Tibial nerve (tissue), 4 donors: ENCODE data around the gene ARHGEF17. TPM values are rescaled to one million over a fixed set of nuclear protein-coding genes. Genes with fewer than 3 reads are reported as not detected.
A peak's percentile ranks its signal among the peaks of the same experiment; 100 is the strongest.

ENCODE experiments used
- DNase-seq, 2 donors: peaks; one replicate each; pipeline ENCODE4 v3.0.0-alpha.2; 2019; ENCODE audit warnings: low spot score in 2 of 2
- H3K27ac ChIP-seq, 4 donors: fragments of 200-600 bp; sonication (generic) in 3 of 4; one replicate each; pipeline ENCODE4 v1.5.1; 2017 to 2019; ENCODE audit warnings: mild to moderate bottlenecking in 1 of 4
- H3K27me3 ChIP-seq, 2 donors: fragments of 200-600 bp; sonication (generic) in 1 of 2; one replicate each; pipeline versions ENCODE4 v1.5.1 to v1.6.0; 2017 to 2019
- H3K36me3 ChIP-seq, 3 donors: fragments of 200-600 bp; sonication (generic); one replicate each; pipeline ENCODE4 v1.5.1; 2018 to 2019
- H3K4me1 ChIP-seq, 4 donors: fragments of 200-600 bp; sonication (generic) in 3 of 4; one replicate each; pipeline ENCODE4 v1.5.1; 2017 to 2019
- H3K4me3 ChIP-seq, 4 donors: fragments of 200-600 bp; sonication (generic) in 3 of 4; one replicate each; pipeline ENCODE4 v1.5.1; 2017 to 2019; ENCODE audit warnings: mild to moderate bottlenecking in 1 of 4, moderate library complexity in 1 of 4
- H3K9me3 ChIP-seq, 4 donors: fragments of 200-600 bp; sonication (generic) in 3 of 4; one replicate each; pipeline ENCODE4 v1.5.1; 2017 to 2019
- EP300 ChIP-seq, 2 donors: sonication (generic); formaldehyde crosslinking; IDR thresholded peaks; one replicate each; pipeline ENCODE4 v1.6.1; 2017; ENCODE audit warnings: antibody characterized with exemption in 2 of 2, mild to moderate bottlenecking in 1 of 2
- POLR2A ChIP-seq, 2 donors: fragments of 450-650 bp; IDR thresholded peaks; one replicate each; pipeline ENCODE4 v1.6.1; 2017; ENCODE audit warnings: antibody characterized with exemption in 2 of 2, mild to moderate bottlenecking in 2 of 2, moderate library complexity in 2 of 2
- WGBS, 2 donors: methylation state at CpG; one replicate each; pipeline ENCODE4 v1.1.5; 2018; 5-methylcytosine and 5-hydroxymethylcytosine counted together
- total RNA-seq, 4 donors: library from RNA; depleted of rRNA; stranded (reverse); fragments of >200 nt; gene quantifications; one replicate each; pipeline ENCODE4 v1.1.0, GENCODE V29; 2016
- TF ChIP-seq, protein P1 (sequence below), 5 experiments: fragments of 200-600 bp in 3 of 5; fragments of 450-650 bp in 2 of 5; sonication (generic) in 3 of 5; IDR thresholded peaks; one replicate each; pipeline ENCODE4 v1.5.1; 2016 to 2019; ENCODE audit warnings: antibody characterized with exemption in 5 of 5, mild to moderate bottlenecking in 3 of 5, moderate library complexity in 2 of 5

The ARHGEF17 gene
- total RNA-seq, 4 donors from 2014 or later: 102 to 135 (median 112) TPM

DNA sequence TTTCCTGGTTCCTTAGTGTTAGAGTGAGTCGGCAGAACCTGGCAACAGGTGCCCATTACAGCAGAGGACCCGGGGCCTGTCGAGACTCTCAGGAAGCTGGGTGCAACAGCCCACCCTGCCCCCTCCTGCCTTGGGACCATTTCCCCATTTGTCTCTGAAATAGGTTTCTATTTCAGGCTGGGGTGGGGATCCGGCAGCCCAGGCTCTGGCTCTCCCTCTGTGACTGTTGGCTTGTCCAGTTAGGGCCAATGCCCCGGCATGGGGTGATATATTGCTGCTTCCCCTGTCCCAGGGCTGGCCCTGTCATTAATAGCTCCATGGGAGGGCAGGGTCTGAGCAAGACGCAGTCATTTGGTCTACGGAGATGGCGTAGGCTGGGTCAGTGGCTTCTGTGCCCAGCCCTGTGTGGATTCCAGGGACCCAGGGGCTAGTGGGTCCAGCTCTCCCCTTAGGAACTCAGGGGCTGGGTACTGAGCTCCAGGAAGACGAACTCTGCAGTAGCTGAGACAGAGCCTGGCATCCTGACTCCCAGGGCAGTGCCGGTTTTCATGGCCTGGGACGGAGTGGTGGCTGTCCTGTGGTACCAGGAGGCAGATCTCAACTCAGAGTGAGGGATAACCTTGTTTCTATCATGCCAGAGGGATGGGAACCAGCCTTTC is 33.2 kb upstream of the ARHGEF17 start:
- WGBS, 2 donors: 63 to 74% methylated on average over 6 to 11 of the region's 11 CpGs
- Histone ChIP-seq H3K9me3 (no peaks in the 10 kb centered on the region), H3K36me3 (no peaks in the 10 kb centered on the region), H3K27me3 (no peaks in the 10 kb centered on the region), H3K4me3 (peak overlapping the region in 1 of 4 donors; percentile 6), H3K27ac (peak overlapping the region in 1 of 4 donors; percentile 55), H3K4me1 (peaks cover 0 to 4% (median under 1%) of the 10 kb centered on the region in 4 donors)
- DNase-seq: peak in 1 of 2 donors; percentile 11
- TF ChIP-seq, protein P1, sequence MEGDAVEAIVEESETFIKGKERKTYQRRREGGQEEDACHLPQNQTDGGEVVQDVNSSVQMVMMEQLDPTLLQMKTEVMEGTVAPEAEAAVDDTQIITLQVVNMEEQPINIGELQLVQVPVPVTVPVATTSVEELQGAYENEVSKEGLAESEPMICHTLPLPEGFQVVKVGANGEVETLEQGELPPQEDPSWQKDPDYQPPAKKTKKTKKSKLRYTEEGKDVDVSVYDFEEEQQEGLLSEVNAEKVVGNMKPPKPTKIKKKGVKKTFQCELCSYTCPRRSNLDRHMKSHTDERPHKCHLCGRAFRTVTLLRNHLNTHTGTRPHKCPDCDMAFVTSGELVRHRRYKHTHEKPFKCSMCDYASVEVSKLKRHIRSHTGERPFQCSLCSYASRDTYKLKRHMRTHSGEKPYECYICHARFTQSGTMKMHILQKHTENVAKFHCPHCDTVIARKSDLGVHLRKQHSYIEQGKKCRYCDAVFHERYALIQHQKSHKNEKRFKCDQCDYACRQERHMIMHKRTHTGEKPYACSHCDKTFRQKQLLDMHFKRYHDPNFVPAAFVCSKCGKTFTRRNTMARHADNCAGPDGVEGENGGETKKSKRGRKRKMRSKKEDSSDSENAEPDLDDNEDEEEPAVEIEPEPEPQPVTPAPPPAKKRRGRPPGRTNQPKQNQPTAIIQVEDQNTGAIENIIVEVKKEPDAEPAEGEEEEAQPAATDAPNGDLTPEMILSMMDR (IDR thresholded peaks at IDR 0.05): no peak
- TF ChIP-seq EP300 (IDR thresholded peaks at IDR 0.05) (no peak), POLR2A (IDR thresholded peaks at IDR 0.05) (no peak)

DNA sequence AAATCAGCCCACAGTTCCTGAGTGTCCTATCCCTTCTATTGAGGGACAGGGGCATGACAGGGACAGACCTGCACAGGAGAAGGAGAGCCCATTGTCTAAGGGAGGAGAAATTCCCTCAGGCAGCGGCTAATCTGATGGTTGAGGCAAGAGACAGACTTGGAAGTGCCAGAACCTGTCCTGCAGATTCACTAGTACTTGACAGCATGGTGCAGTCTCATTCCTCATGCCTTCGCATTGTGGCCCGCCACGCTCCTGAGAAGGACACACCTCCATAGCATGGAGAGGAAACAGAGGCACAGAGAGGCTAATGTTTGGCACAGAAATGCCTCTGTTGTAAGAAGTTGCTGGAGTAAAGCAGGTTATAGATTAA is 32.7 kb upstream of the ARHGEF17 start:
- peak in 1 of 2 donors; percentile 1 for DNase-seq
- H3K36me3 ChIP-seq: no peaks in the 10 kb centered on the region
- 96 to 98% methylated on average over 4 of the region's 4 CpGs for WGBS, 2 donors
- peaks cover 0 to 4% (median 0%) of the 10 kb centered on the region in 4 donors for H3K4me1 ChIP-seq
- no peak for TF ChIP-seq POLR2A (IDR thresholded peaks at IDR 0.05)
- TF ChIP-seq EP300 (IDR thresholded peaks at IDR 0.05): no peak
- TF ChIP-seq, protein P1 (IDR thresholded peaks at IDR 0.05): no peak
- no peak overlapping the region for H3K4me3 ChIP-seq
- no peaks in the 10 kb centered on the region for H3K27me3 ChIP-seq
- no peak overlapping the region for H3K27ac ChIP-seq
- no peaks in the 10 kb centered on the region for H3K9me3 ChIP-seq

- TF ChIP-seq EP300 (IDR thresholded peaks at IDR 0.05) (no peak), POLR2A (IDR thresholded peaks at IDR 0.05) (no peak)
- TF ChIP-seq, protein P1 (IDR thresholded peaks at IDR 0.05): no peak
- DNase-seq: no peak
- Histone ChIP-seq H3K27me3 (no peaks in the 10 kb centered on the region), H3K36me3 (no peaks in the 10 kb centered on the region), H3K4me3 (no peak overlapping the region), H3K9me3 (no peaks in the 10 kb centered on the region), H3K4me1 (peaks cover 0 to 4% (median 0%) of the 10 kb centered on the region in 4 donors), H3K27ac (no peak overlapping the region)
- WGBS, 2 donors: 78 to 85% methylated on average over 3 of the region's 3 CpGs
These were observed 30.6 kb upstream of the ARHGEF17 start for GRCh38 chr11:73277467-73277866.

DNA sequence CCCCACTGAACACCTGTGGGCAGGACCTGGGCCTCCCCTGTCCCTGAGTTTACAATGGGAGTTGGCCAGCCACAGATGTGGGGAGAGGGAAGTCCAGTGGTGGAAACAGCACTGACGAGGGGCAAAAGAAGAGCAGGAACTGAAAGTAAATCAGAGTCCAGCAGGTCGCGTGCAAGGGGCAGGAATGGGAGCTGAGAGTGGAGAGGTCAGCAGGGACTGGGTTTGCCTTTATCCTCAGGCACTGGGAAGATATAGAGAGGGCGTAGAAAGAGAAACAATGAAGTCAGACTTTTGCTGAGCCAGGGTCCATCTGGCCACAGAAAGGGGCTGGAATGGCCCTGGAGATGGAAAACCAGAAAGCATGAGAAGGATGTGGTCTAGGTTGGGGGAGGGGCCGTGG is 27.4 kb upstream of the ARHGEF17 start:
- Histone ChIP-seq H3K4me3 (no peak overlapping the region), H3K4me1 (no peaks in the 10 kb centered on the region), H3K27me3 (no peaks in the 10 kb centered on the region), H3K27ac (no peak overlapping the region), H3K9me3 (no peaks in the 10 kb centered on the region), H3K36me3 (no peaks in the 10 kb centered on the region)
- DNase-seq: peak in 1 of 2 donors; percentile 25
- WGBS, 2 donors: 54 to 57% methylated on average over 5 of the region's 5 CpGs
- TF ChIP-seq POLR2A (IDR thresholded peaks at IDR 0.05) (no peak), EP300 (IDR thresholded peaks at IDR 0.05) (peak in 1 of 2 donors; percentile 50)

DNA sequence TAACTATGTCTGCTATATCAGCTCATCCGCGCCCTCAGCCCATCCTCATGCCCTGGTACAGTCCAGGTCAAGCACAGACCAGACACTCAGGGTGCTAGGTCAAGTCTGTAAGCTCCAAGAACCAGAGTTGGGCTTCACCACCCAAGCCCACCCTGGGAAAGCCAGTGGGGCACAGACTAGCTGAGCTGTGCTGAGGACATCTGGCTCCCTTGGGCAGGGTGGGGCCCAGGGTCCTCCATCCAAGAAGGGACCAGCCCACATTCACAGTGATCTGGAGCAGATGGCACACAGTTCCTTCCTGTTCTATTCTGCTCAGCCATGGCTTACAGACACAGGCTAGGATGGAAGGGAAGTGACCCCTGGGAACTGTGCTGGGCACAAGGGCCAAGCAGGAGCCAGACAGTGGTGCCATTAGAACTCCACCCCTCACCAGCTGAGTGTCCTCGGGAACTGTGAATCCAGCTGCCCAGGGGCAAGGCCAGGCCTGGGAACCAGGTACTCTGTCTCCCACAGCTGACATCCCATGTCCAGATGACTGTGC is 26.8 kb upstream of the ARHGEF17 start:
- H3K27me3 ChIP-seq: no peaks in the 10 kb centered on the region
- no peaks in the 10 kb centered on the region for H3K9me3 ChIP-seq
- DNase-seq: no peak
- WGBS, 2 donors: 89 to 94% methylated on average over 3 of the region's 3 CpGs
- no peak for TF ChIP-seq POLR2A (IDR thresholded peaks at IDR 0.05)
- TF ChIP-seq EP300 (IDR thresholded peaks at IDR 0.05): peak in 1 of 2 donors; percentile 17
- H3K36me3 ChIP-seq: no peaks in the 10 kb centered on the region
- no peak overlapping the region for H3K4me3 ChIP-seq
- H3K4me1 ChIP-seq: no peaks in the 10 kb centered on the region
- H3K27ac ChIP-seq: no peak overlapping the region
